ENCODE results near the gene CLCN3. TPM values are rescaled to one million over a fixed set of nuclear protein-coding genes. Genes with fewer than 3 reads are reported as not detected.

The CLCN3 gene
- total and polyA plus RNA-seq, 2 experiments from 2014 or later, result 10.9 to 22.9 TPM

- H3K27ac ChIP-seq (ENCODE audit: low read depth), result no peak overlapping the region
- no peaks in the 10 kb centered on the region for H4K20me1 ChIP-seq (replicated peaks; ENCODE audit: insufficient read depth)
- Mint-ChIP-seq H3K27me3 (ENCODE audit: insufficient read depth, low read depth, poor library complexity) (no peaks in the 10 kb centered on the region), H3K4me1 (no peaks in the 10 kb centered on the region), H3K4me3 (no peak overlapping the region), H3K9me3 (no peaks in the 10 kb centered on the region), H3K27ac (no peak overlapping the region), H3K36me3 (ENCODE audit: low read depth) (peaks cover 17% of the 10 kb centered on the region; the same call in 2 of the 3 replicates)
- DNase-seq (ENCODE audit: low spot score), result no peak
- peaks cover 3% of the 10 kb centered on the region; the same call in 1 of the 2 replicates for H3K36me3 ChIP-seq (ENCODE audit: insufficient read depth)
- no peaks in the 10 kb centered on the region for H3K4me1 ChIP-seq (ENCODE audit: insufficient read depth)
- TF ChIP-seq STAT1 (IDR thresholded peaks at IDR 0.05; ENCODE audit: unreplicated experiment) (no peak), ZNF462 (CRISPR knock-in tag; IDR thresholded peaks at IDR 0.05) (no peak), ZNF114 (CRISPR knock-in tag; IDR thresholded peaks at IDR 0.05) (no peak), EZH2phosphoT487 (IDR thresholded peaks at IDR 0.05; ENCODE audit: unreplicated experiment) (no peak), EZH2 (IDR thresholded peaks at IDR 0.05; ENCODE audit: low read depth, unreplicated experiment) (no peak), CTCF (conservative IDR thresholded peaks at IDR 0.05; ENCODE audit: low read depth in 2 of 2) (no peak), ZNF331 (CRISPR knock-in tag; IDR thresholded peaks at IDR 0.05; ENCODE audit: low read depth) (no peak)
- TF ChIP-seq, protein P1, sequence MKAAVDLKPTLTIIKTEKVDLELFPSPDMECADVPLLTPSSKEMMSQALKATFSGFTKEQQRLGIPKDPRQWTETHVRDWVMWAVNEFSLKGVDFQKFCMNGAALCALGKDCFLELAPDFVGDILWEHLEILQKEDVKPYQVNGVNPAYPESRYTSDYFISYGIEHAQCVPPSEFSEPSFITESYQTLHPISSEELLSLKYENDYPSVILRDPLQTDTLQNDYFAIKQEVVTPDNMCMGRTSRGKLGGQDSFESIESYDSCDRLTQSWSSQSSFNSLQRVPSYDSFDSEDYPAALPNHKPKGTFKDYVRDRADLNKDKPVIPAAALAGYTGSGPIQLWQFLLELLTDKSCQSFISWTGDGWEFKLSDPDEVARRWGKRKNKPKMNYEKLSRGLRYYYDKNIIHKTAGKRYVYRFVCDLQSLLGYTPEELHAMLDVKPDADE (IDR thresholded peaks at IDR 0.05), result no peak
- TF ChIP-seq, protein P2, sequence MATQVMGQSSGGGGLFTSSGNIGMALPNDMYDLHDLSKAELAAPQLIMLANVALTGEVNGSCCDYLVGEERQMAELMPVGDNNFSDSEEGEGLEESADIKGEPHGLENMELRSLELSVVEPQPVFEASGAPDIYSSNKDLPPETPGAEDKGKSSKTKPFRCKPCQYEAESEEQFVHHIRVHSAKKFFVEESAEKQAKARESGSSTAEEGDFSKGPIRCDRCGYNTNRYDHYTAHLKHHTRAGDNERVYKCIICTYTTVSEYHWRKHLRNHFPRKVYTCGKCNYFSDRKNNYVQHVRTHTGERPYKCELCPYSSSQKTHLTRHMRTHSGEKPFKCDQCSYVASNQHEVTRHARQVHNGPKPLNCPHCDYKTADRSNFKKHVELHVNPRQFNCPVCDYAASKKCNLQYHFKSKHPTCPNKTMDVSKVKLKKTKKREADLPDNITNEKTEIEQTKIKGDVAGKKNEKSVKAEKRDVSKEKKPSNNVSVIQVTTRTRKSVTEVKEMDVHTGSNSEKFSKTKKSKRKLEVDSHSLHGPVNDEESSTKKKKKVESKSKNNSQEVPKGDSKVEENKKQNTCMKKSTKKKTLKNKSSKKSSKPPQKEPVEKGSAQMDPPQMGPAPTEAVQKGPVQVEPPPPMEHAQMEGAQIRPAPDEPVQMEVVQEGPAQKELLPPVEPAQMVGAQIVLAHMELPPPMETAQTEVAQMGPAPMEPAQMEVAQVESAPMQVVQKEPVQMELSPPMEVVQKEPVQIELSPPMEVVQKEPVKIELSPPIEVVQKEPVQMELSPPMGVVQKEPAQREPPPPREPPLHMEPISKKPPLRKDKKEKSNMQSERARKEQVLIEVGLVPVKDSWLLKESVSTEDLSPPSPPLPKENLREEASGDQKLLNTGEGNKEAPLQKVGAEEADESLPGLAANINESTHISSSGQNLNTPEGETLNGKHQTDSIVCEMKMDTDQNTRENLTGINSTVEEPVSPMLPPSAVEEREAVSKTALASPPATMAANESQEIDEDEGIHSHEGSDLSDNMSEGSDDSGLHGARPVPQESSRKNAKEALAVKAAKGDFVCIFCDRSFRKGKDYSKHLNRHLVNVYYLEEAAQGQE (IDR thresholded peaks at IDR 0.05; ENCODE audit: unreplicated experiment), result no peak
- no peaks in the 10 kb centered on the region for H3F3A ChIP-seq (replicated peaks; ENCODE audit: low read depth)
- no peaks in the 10 kb centered on the region for H3K9me2 ChIP-seq (ENCODE audit: insufficient read depth)
- H3K4me2 ChIP-seq, result no peak overlapping the region
- no peak overlapping the region for H3K4me3 ChIP-seq
- H3K79me2 ChIP-seq (replicated peaks; ENCODE audit: insufficient read depth), result no peaks in the 10 kb centered on the region
- no peak overlapping the region for H2AFZ ChIP-seq
- ATAC-seq, result no peak
- no peaks in the 10 kb centered on the region for H3K27me3 ChIP-seq (ENCODE audit: insufficient read depth)
Measured at GRCh38 chr4:169741569-169741968, 121.2 kb downstream of the CLCN3 start.

All from GM23338 (cell line).